Sigmoid colon (tissue), 4 donors: ENCODE measurements around the gene NAGPA.
"Not testable (repeated sequence)": the region's sequence is repeated elsewhere in the genome, so short reads cannot be mapped to it uniquely, and the experiment has no call there.

Source experiments
- CTCF ChIP-seq, 4 experiments: fragments of 450-650 bp in 3 of 4; fragments of 200-600 bp in 1 of 4; IDR thresholded peaks; one replicate each; pipeline ENCODE4 v1.5.1; 2016 to 2019; ENCODE audit warnings: antibody characterized with exemption in 4 of 4, mild to moderate bottlenecking in 3 of 4, moderate library complexity in 2 of 4
- EP300 ChIP-seq, 4 donors: sonication (generic); formaldehyde crosslinking; IDR thresholded peaks; one replicate each; pipeline ENCODE4 v1.6.1; 2017; ENCODE audit warnings: antibody characterized with exemption in 4 of 4
- POLR2A ChIP-seq, 2 donors: fragments of 450-650 bp; IDR thresholded peaks; one replicate each; pipeline ENCODE4 v1.6.1; 2016; ENCODE audit warnings: antibody characterized with exemption in 2 of 2, mild to moderate bottlenecking in 2 of 2, moderate library complexity in 2 of 2
- POLR2AphosphoS5 ChIP-seq, 4 donors: sonication (generic); formaldehyde crosslinking; IDR thresholded peaks; one replicate each; pipeline ENCODE4 v1.6.1; 2017; ENCODE audit warnings: antibody characterized with exemption in 4 of 4

- not testable (repeated sequence) for TF ChIP-seq CTCF, POLR2A, POLR2AphosphoS5, EP300 (IDR thresholded peaks at IDR 0.05)
Observed at GRCh38 chr16:5073771-5074170, 40.0 kb upstream of the NAGPA start.
